HL-60 (cell line): Measurements from ENCODE around the gene ZNF541.

ENCODE experiments used
- DNase-seq, 2 experiments: peaks; one replicate each; pipeline ENCODE4 v3.0.0-alpha.2; 2010 to 2020; ENCODE audit warnings: low read depth in 1 of 2, low spot score in 1 of 2
- H3K27ac ChIP-seq: fragments of 250-450 bp; sonication (Bioruptor Pico); replicated peaks from 2 replicates; pipeline ENCODE4 v1.5.1; 2020; ENCODE audit warnings: mild to moderate bottlenecking, moderate library complexity
- H3K27me3 ChIP-seq: fragments of 250-450 bp; sonication (Bioruptor Pico); 2 replicates; pipeline ENCODE4 v1.5.1; 2021; ENCODE audit warnings: mild to moderate bottlenecking, moderate library complexity; ENCODE audit not compliant: insufficient read depth, poor library complexity, severe bottlenecking
- H3K4me3 ChIP-seq: replicated peaks from 2 replicates; pipeline ENCODE4 v1.5.1; 2011; ENCODE audit warnings: mild to moderate bottlenecking, control low read depth, low read length; ENCODE audit not compliant: insufficient read depth
- GABPA ChIP-seq: IDR thresholded peaks from 2 replicates; pipeline ENCODE4 v1.6.1; 2012; ENCODE audit warnings: low read depth
- POLR2AphosphoS5 ChIP-seq: IDR thresholded peaks from 2 replicates; pipeline ENCODE4 v1.6.1; 2012; ENCODE audit warnings: low read depth
- SPI1 ChIP-seq: IDR thresholded peaks from 2 replicates; pipeline ENCODE4 v1.6.1; 2012; ENCODE audit warnings: low read depth, mild to moderate bottlenecking, borderline replicate concordance
- TF ChIP-seq, protein P1 (sequence below): IDR thresholded peaks from one replicate; pipeline ENCODE4 v1.5.1; 2011; ENCODE audit warnings: low read length, control low read depth, inconsistent platforms; ENCODE audit not compliant: insufficient read depth
- TF ChIP-seq, protein P2 (sequence below): IDR thresholded peaks from 2 replicates; pipeline ENCODE4 v1.6.1; 2012; ENCODE audit warnings: low read depth; ENCODE audit not compliant: insufficient replicate concordance

ZNF541 gene

DNA sequence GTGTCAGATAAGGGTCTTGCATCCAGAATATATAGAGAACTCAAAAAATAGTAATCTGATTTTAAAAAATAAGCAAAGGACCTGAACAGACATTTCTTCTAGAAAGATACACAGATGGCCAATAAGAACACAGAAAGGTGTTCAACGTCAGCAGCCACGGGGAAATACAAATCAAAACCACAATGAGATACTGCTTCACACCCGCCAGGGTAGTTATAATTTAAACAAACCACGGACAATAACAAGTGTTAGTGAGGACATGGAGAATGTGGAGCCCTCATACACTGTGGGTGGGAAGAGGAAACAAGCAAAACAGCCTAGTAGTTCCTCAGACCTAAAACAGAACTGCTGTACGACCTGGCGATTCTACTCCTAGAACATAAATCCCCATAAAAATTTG, 31.4 kb downstream of the ZNF541 start:
- TF ChIP-seq, protein P1, sequence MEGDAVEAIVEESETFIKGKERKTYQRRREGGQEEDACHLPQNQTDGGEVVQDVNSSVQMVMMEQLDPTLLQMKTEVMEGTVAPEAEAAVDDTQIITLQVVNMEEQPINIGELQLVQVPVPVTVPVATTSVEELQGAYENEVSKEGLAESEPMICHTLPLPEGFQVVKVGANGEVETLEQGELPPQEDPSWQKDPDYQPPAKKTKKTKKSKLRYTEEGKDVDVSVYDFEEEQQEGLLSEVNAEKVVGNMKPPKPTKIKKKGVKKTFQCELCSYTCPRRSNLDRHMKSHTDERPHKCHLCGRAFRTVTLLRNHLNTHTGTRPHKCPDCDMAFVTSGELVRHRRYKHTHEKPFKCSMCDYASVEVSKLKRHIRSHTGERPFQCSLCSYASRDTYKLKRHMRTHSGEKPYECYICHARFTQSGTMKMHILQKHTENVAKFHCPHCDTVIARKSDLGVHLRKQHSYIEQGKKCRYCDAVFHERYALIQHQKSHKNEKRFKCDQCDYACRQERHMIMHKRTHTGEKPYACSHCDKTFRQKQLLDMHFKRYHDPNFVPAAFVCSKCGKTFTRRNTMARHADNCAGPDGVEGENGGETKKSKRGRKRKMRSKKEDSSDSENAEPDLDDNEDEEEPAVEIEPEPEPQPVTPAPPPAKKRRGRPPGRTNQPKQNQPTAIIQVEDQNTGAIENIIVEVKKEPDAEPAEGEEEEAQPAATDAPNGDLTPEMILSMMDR: no peak
- no peak for TF ChIP-seq POLR2AphosphoS5
- no peak for TF ChIP-seq GABPA
- TF ChIP-seq SPI1: no peak
- TF ChIP-seq, protein P2, sequence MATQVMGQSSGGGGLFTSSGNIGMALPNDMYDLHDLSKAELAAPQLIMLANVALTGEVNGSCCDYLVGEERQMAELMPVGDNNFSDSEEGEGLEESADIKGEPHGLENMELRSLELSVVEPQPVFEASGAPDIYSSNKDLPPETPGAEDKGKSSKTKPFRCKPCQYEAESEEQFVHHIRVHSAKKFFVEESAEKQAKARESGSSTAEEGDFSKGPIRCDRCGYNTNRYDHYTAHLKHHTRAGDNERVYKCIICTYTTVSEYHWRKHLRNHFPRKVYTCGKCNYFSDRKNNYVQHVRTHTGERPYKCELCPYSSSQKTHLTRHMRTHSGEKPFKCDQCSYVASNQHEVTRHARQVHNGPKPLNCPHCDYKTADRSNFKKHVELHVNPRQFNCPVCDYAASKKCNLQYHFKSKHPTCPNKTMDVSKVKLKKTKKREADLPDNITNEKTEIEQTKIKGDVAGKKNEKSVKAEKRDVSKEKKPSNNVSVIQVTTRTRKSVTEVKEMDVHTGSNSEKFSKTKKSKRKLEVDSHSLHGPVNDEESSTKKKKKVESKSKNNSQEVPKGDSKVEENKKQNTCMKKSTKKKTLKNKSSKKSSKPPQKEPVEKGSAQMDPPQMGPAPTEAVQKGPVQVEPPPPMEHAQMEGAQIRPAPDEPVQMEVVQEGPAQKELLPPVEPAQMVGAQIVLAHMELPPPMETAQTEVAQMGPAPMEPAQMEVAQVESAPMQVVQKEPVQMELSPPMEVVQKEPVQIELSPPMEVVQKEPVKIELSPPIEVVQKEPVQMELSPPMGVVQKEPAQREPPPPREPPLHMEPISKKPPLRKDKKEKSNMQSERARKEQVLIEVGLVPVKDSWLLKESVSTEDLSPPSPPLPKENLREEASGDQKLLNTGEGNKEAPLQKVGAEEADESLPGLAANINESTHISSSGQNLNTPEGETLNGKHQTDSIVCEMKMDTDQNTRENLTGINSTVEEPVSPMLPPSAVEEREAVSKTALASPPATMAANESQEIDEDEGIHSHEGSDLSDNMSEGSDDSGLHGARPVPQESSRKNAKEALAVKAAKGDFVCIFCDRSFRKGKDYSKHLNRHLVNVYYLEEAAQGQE: no peak
- H3K27ac ChIP-seq: no peak overlapping the region
- H3K4me3 ChIP-seq: no peak overlapping the region
- DNase-seq: no peak
- peaks cover 13% of the 10 kb centered on the region for H3K27me3 ChIP-seq

DNA sequence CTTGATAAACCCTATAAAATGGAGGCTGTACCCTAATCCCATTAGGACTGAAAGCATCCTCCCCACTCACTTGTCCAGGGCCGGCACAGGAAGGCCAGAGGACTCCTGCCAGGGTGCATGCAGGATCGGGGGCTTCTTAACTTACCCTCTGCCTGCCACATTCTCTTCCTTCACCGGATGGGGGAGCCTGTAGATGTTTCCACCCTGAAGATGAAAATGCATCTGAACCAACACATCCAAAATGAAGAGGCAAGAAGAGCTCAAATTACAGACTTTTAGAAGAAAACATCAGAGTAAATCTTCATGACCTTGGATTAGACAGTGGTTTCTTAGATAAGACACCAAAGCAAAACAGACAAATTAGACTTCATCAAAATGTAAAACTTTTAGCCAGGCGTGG, 32.2 kb downstream of the ZNF541 start:
- Histone ChIP-seq H3K27ac (no peak overlapping the region), H3K27me3 (peaks cover 12% of the 10 kb centered on the region), H3K4me3 (no peak overlapping the region)
- TF ChIP-seq, protein P1: no peak
- TF ChIP-seq, protein P2: no peak
- no peak for TF ChIP-seq GABPA
- DNase-seq: no peak

DNA sequence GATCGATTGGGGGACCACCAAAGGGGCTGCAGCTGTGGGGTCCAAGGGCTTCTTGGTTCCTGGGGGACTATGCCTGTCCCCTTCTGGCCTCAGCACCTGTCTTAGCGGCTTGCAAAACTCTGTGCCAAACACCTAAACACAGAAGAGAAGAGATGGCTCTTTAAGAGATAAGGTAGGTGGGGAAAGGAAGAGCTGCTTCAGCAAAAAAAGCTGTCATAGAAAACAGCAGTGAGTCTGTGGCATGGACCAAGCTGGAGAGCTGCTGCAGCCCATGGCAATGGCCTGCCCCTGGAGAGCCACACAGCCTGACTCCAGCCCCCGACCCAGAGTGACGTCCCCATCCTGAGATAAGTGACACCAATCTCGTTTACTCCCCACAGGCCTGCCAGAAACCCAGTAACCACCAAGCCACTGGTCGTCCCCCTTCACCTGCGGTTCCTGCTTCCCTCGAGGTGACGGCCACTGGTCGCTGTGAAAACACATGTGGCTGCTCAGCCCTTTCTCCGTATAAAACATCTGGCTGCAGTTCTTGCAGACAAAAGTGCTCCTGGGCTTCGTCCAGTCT, 33.1 kb downstream of the ZNF541 start:
- DNase-seq: no peak
- Histone ChIP-seq H3K27ac (no peak overlapping the region), H3K4me3 (no peak overlapping the region), H3K27me3 (peaks cover 5% of the 10 kb centered on the region)
- TF ChIP-seq GABPA: no peak
- no peak for TF ChIP-seq SPI1
- TF ChIP-seq, protein P1: no peak
- TF ChIP-seq, protein P2: no peak
- no peak for TF ChIP-seq POLR2AphosphoS5
